GM06990 (cell line): ENCODE measurements around the gene ASPHD1.

Source experiments
- DNase-seq: peaks from one replicate; pipeline ENCODE4 v3.0.0-alpha.2; 2011; ENCODE audit not compliant: insufficient read length; ENCODE audit errors: extremely low read depth
- H3K27me3 ChIP-seq: replicated peaks from 2 replicates; pipeline ENCODE4 v1.6.0; 2011; ENCODE audit warnings: low read length; ENCODE audit not compliant: control insufficient read depth, insufficient read depth
- H3K36me3 ChIP-seq: 2 replicates; pipeline ENCODE4 v1.5.1; 2011; ENCODE audit warnings: low read length; ENCODE audit not compliant: control insufficient read depth, insufficient read depth
- H3K4me3 ChIP-seq: replicated peaks from 2 replicates; pipeline ENCODE4 v1.5.1; 2011; ENCODE audit warnings: low read depth, mild to moderate bottlenecking, control low read depth, low read length
- TF ChIP-seq, protein P1 (sequence below): IDR thresholded peaks from 2 replicates; pipeline ENCODE4 v1.5.1; 2011; ENCODE audit warnings: low read length, control low read depth, mild to moderate bottlenecking, inconsistent platforms; ENCODE audit not compliant: insufficient read depth, poor library complexity, severe bottlenecking

The ASPHD1 gene

DNA sequence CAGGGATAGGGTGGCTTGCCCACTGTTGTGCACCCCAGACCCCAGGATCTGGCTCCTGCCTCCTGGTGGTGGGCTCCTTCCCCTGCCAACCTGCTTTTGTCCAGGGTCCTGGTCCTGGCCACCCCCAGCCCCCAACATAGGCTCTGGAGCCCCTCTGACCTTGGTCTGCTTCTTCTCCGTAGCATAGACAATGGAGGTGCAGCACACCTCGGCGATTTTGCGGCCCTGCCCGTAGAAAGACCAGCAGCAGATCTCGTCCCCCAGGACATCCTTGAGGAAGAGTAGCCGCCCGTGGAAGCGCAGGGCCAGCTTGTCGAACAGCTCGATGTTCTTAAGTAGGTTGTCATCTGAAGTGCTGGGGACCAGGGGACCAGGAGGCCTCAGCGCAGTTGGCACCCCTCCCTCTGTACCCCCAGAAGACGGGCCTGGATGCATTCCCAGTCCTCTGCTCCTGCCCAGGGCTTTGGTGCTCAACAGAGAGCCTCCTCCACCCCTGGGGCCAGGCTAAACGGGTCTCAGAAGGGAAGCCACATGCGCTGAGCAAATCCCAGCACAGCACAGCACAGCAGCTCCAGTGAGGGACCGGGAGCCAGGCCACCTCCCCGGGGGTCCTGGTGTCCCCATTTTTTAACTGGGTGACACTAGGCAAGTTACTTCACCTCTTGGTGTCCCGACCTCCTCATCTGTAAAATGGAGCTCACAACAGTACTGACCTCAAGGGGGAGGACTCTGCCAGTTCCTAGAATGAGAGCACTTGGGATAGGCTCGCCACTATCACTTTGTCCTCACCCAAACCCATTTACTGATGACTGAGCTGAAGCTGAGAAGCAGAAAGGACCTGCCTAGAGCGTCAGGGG is 10.8 kb downstream of the ASPHD1 start:
- DNase-seq = no peak
- no peaks in the 10 kb centered on the region for H3K27me3 ChIP-seq
- H3K4me3 ChIP-seq = no peak overlapping the region
- H3K36me3 ChIP-seq = peaks cover 5% of the 10 kb centered on the region
- TF ChIP-seq, protein P1, sequence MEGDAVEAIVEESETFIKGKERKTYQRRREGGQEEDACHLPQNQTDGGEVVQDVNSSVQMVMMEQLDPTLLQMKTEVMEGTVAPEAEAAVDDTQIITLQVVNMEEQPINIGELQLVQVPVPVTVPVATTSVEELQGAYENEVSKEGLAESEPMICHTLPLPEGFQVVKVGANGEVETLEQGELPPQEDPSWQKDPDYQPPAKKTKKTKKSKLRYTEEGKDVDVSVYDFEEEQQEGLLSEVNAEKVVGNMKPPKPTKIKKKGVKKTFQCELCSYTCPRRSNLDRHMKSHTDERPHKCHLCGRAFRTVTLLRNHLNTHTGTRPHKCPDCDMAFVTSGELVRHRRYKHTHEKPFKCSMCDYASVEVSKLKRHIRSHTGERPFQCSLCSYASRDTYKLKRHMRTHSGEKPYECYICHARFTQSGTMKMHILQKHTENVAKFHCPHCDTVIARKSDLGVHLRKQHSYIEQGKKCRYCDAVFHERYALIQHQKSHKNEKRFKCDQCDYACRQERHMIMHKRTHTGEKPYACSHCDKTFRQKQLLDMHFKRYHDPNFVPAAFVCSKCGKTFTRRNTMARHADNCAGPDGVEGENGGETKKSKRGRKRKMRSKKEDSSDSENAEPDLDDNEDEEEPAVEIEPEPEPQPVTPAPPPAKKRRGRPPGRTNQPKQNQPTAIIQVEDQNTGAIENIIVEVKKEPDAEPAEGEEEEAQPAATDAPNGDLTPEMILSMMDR = no peak

GRCh38 chr16:29911676-29912010 is 11.4 kb downstream of the ASPHD1 start:
- DNase-seq = no peak
- TF ChIP-seq, protein P1 = no peak
- Histone ChIP-seq H3K4me3 (no peak overlapping the region), H3K27me3 (no peaks in the 10 kb centered on the region), H3K36me3 (peaks cover 5% of the 10 kb centered on the region)

- Histone ChIP-seq H3K27me3 (no peaks in the 10 kb centered on the region), H3K4me3 (no peak overlapping the region), H3K36me3 (peaks cover 6% of the 10 kb centered on the region)
- DNase-seq = no peak
- TF ChIP-seq, protein P1 = no peak
Observed at GRCh38 chr16:29912087-29912486, 11.8 kb downstream of the ASPHD1 start.

GRCh38 chr16:29913514-29913913 is 13.2 kb downstream of the ASPHD1 start:
- no peak for DNase-seq
- peaks cover 6% of the 10 kb centered on the region for H3K36me3 ChIP-seq
- no peaks in the 10 kb centered on the region for H3K27me3 ChIP-seq
- no peak overlapping the region for H3K4me3 ChIP-seq
- TF ChIP-seq, protein P1 = no peak

DNA sequence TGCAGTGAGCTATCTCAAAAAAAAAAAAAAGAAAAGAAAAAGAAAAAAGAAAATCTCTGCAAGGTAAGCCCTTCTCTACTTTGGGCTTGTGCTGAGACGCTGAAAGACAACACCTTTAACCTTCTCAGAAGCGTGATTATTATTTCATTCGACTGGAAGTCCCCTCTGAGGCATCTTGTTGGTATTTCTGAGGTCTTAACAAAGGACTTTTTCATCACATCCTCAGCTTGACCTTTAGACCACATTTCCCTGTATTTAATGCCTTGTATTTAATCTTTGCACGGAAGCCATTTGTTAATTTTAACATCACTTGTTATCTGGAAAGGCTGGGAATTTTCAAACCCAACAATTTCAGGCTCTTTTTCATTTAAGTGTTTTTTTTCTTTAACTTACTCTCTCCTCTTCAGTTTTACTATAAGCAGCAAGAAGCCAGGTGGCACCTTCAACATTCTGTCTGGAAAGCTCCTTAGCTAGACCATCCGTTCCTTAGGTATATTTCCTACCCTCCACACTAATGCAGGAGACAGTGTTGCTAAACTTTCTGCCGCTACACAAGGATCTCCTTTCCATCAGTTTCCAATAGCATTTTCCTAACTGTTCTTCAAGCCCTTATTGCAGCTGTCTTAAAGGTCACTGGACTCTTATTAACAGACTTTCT is 15.4 kb downstream of the ASPHD1 start:
- Histone ChIP-seq H3K36me3 (peaks cover 4% of the 10 kb centered on the region), H3K4me3 (no peak overlapping the region), H3K27me3 (no peaks in the 10 kb centered on the region)
- DNase-seq = no peak
- TF ChIP-seq, protein P1 = no peak
